Progenitor cell of endocrine pancreas (in vitro differentiated cells): ENCODE data around the gene GTF3C1. TPM values are rescaled to one million over a fixed set of nuclear protein-coding genes. Genes with fewer than 3 reads are reported as not detected.

Experiments used
- DNase-seq: peaks from one replicate; pipeline ENCODE4 v3.0.0; 2021; ENCODE audit warnings: low spot score; ENCODE audit not compliant: unreplicated experiment
- H3K27ac Mint-ChIP-seq: 2 replicates; pipeline ENCODE4 v1.8.0; 2021; ENCODE audit warnings: mild to moderate bottlenecking, moderate library complexity, mixed read lengths
- H3K27me3 Mint-ChIP-seq: 2 replicates; pipeline ENCODE4 v1.8.0; 2021; ENCODE audit warnings: mixed read lengths
- H3K36me3 Mint-ChIP-seq: 2 replicates; pipeline ENCODE4 v1.8.0; 2022; ENCODE audit warnings: mixed read lengths; ENCODE audit not compliant: insufficient read depth
- H3K4me1 Mint-ChIP-seq: 2 replicates; pipeline ENCODE4 v1.8.0; 2021; ENCODE audit warnings: low read depth, mixed read lengths
- H3K4me3 Mint-ChIP-seq: 2 replicates; pipeline ENCODE4 v1.8.0; 2021; ENCODE audit warnings: low read depth, mild to moderate bottlenecking, moderate library complexity, mixed read lengths
- H3K9me3 Mint-ChIP-seq: 2 replicates; pipeline ENCODE4 v1.8.0; 2021; ENCODE audit warnings: low read depth, mixed read lengths
- CTCF ChIP-seq: fragments of 200-600 bp; sonication (generic); IDR thresholded peaks from one replicate; pipeline ENCODE4 v1.5.0; 2021; ENCODE audit warnings: antibody characterized with exemption, mild to moderate bottlenecking; ENCODE audit not compliant: unreplicated experiment
- total RNA-seq: library from RNA; stranded (reverse); gene quantifications from 2 replicates; pipeline ENCODE4 v1.2.1, GENCODE V29; 2021

Gene GTF3C1
- total RNA-seq, 1 donor from 2014 or later: 106 TPM

DNA sequence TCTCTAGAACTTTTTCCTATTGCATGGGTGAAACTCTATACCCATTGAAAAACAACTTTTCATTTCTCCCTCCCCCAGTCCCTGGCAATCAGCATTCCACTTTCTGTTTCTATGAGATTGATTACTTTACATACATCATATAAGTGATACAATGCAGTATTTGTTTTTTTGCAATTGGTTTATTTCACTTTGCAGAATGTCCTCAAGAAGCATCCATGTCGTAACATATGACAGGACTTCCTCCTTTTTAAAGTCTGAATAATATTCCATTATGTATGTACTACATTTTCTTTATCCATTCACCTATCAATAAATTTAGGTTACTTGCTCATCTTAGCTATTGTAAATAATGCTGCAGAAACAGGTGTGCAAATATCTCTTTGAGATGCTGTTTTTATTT is 139.0 kb downstream of the GTF3C1 start:
- Mint-ChIP-seq H3K27ac (no peak overlapping the region), H3K9me3 (peaks cover 11% of the 10 kb centered on the region), H3K4me1 (no peaks in the 10 kb centered on the region), H3K36me3 (no peaks in the 10 kb centered on the region), H3K27me3 (peaks cover 4% of the 10 kb centered on the region), H3K4me3 (no peak overlapping the region)
- DNase-seq: no peak
- TF ChIP-seq CTCF: no peak

Other genes with a start within 250 kb of the GTF3C1 start
- gene IL4R, start 235.9 kb downstream of the GTF3C1 start, total RNA-seq: 23.4 and 23.6 TPM in 2 replicates
- gene IL21R, start 147.7 kb downstream of the GTF3C1 start, total RNA-seq: not detected in 2 replicates
- gene KATNIP, start 231 bp upstream of the GTF3C1 start, total RNA-seq: 48.1 and 48.7 TPM in 2 replicates